ENCODE data around the gene DHRS3.
"Not testable (repeated sequence)": the region's sequence is repeated elsewhere in the genome, so short reads cannot be mapped to it uniquely, and the experiment has no call there.

DHRS3 gene

GRCh38 chr1:12536023-12536639, 81.9 kb downstream of the DHRS3 start:
- no peak for DNase-seq

GRCh38 chr1:12532405-12533315, 85.3 kb downstream of the DHRS3 start:
- DNase-seq = no peak

- no peak for DNase-seq
These were observed 86.9 kb downstream of the DHRS3 start for GRCh38 chr1:12531179-12531499.

- DNase-seq = no peak
These were observed 87.4 kb downstream of the DHRS3 start for GRCh38 chr1:12530462-12531178.

- DNase-seq = no peak
These were observed 88.3 kb downstream of the DHRS3 start for GRCh38 chr1:12529640-12530174.

- peak; percentile 40 for DNase-seq
These were observed 89.8 kb downstream of the DHRS3 start for GRCh38 chr1:12528021-12528852.

GRCh38 chr1:12527564-12527963, 90.4 kb downstream of the DHRS3 start:
- no peak for DNase-seq

- DNase-seq = no peak
These were observed 92.5 kb downstream of the DHRS3 start for GRCh38 chr1:12525311-12526181.

- DNase-seq = no peak
These were observed 93.7 kb downstream of the DHRS3 start for GRCh38 chr1:12524266-12524665.

GRCh38 chr1:12522780-12523179, 95.2 kb downstream of the DHRS3 start:
- not testable (repeated sequence) for DNase-seq

- DNase-seq = no peak
These were observed 96.9 kb downstream of the DHRS3 start for GRCh38 chr1:12521096-12521495.

GRCh38 chr1:12519693-12520364, 98.2 kb downstream of the DHRS3 start:
- DNase-seq = no peak

- peak; percentile 25 for DNase-seq
These were observed 98.9 kb downstream of the DHRS3 start for GRCh38 chr1:12518931-12519692.
